Lung (tissue), 12 donors: ENCODE results near the gene MTF2. TPM values are rescaled to one million over a fixed set of nuclear protein-coding genes. Genes with fewer than 3 reads are reported as not detected.

Experiments used
- ATAC-seq: fragments of 200-7000 bp; cut with Tn5 transposase; one replicate; pipeline ENCODE4 v1.9.1; 2020; ENCODE audit warnings: moderate number of reproducible peaks; ENCODE audit not compliant: insufficient read depth, low FRiP score
- DNase-seq, 3 donors: peaks; one replicate each; pipeline ENCODE4 v3.0.0-alpha.2; 2013 to 2017
- H3K27ac ChIP-seq, 2 donors: one replicate each; pipeline ENCODE4 v1.5.1; 2013; ENCODE audit warnings: mild to moderate bottlenecking in 2 of 2, moderate library complexity in 2 of 2, control low read depth in 1 of 2, inconsistent platforms in 1 of 2, low read depth in 1 of 2, low read length in 1 of 2
- H3K27me3 ChIP-seq, 3 donors: one replicate each; pipeline ENCODE4 v1.5.1; 2013; ENCODE audit warnings: low read length in 2 of 3; ENCODE audit not compliant: control insufficient read depth in 3 of 3, insufficient read depth in 3 of 3
- H3K36me3 ChIP-seq, 4 donors: one replicate each; pipeline ENCODE4 v1.5.1; 2013; ENCODE audit warnings: low read length in 4 of 4, mild to moderate bottlenecking in 1 of 4, moderate library complexity in 1 of 4; ENCODE audit not compliant: control insufficient read depth in 4 of 4, insufficient read depth in 4 of 4
- H3K4me1 ChIP-seq, 5 donors: one replicate each; pipeline ENCODE4 v1.5.1; 2013; ENCODE audit warnings: low read length in 5 of 5, mild to moderate bottlenecking in 2 of 5, moderate library complexity in 1 of 5; ENCODE audit not compliant: control insufficient read depth in 5 of 5, insufficient read depth in 5 of 5
- H3K4me3 ChIP-seq: one replicate; pipeline ENCODE4 v1.5.1; 2013; ENCODE audit warnings: mild to moderate bottlenecking, control low read depth, moderate library complexity
- H3K9ac ChIP-seq, 2 donors: one replicate each; pipeline ENCODE4 v1.5.1; 2013; ENCODE audit warnings: low read length in 2 of 2, control low read depth in 1 of 2; ENCODE audit not compliant: insufficient read depth in 1 of 2
- H3K9me3 ChIP-seq, 4 donors: one replicate each; pipeline ENCODE4 v1.5.1; 2013; ENCODE audit warnings: low read length in 3 of 4, mild to moderate bottlenecking in 1 of 4, moderate library complexity in 1 of 4; ENCODE audit not compliant: control insufficient read depth in 4 of 4, insufficient read depth in 3 of 4
- CTCF ChIP-seq: IDR thresholded peaks from 2 replicates; pipeline ENCODE4 v1.5.1; 2012; ENCODE audit warnings: mild to moderate bottlenecking; ENCODE audit errors: control extremely low read depth, extremely low read depth
- WGBS, 2 donors: extraction: QIAGEN DNeasy Blood & Tissue Kit; methylation state at CpG; one replicate each; pipeline ENCODE4 v1.1.7; 2013; 5-methylcytosine and 5-hydroxymethylcytosine counted together
- polyA plus RNA-seq, 2 donors: library from polyadenylated mRNA; stranded (reverse); fragments of 200-250 nt; gene quantifications; one replicate each; pipeline ENCODE4 v1.2.1, GENCODE V29; 2013
- total RNA-seq, 2 donors: library from RNA; depleted of rRNA in 1 of 2; stranded (reverse); fragments of >200 nt in 1 of 2; gene quantifications; one replicate each; pipeline ENCODE4 v1.2.1, GENCODE V29; 2014 to 2021
- donor health status: control.
- donor health status: control.
- donor health status: Bipolar disorder and iron deficiency.
- donor health status: healthy.
- donor health status: DM: yes; HTN: yes; CAD: no.

The MTF2 gene
- total and polyA plus RNA-seq, 4 donors: 8.8 to 78.7 (median 17.3) TPM

- H3K27ac ChIP-seq: no peak overlapping the region
- H3K9me3 ChIP-seq: no peaks in the 10 kb centered on the region
- ATAC-seq (no peak), DNase-seq (peak in 2 of 3 donors; percentile 53 to 61)
- peaks cover 0 to 19% (median 4%) of the 10 kb centered on the region in 5 donors for H3K4me1 ChIP-seq
- no peak overlapping the region for H3K4me3 ChIP-seq
- peaks cover 0 to 21% (median 7%) of the 10 kb centered on the region in 4 donors for H3K36me3 ChIP-seq
- TF ChIP-seq CTCF: no peak
- H3K27me3 ChIP-seq: no peaks in the 10 kb centered on the region
- H3K9ac ChIP-seq: peak overlapping the region in 1 of 2 donors; percentile 98
These were observed 2.6 kb downstream of the MTF2 start for GRCh38 chr1:93081716-93082115.

GRCh38 chr1:93082313-93082712, 3.2 kb downstream of the MTF2 start:
- Histone ChIP-seq H3K27me3 (no peaks in the 10 kb centered on the region), H3K9me3 (no peaks in the 10 kb centered on the region), H3K4me1 (peaks cover 0 to 19% (median 4%) of the 10 kb centered on the region in 5 donors), H3K36me3 (peaks cover 0 to 21% (median 7%) of the 10 kb centered on the region in 4 donors), H3K27ac (no peak overlapping the region), H3K4me3 (no peak overlapping the region), H3K9ac (no peak overlapping the region)
- DNase-seq (no peak), ATAC-seq (no peak)
- TF ChIP-seq CTCF: no peak
- WGBS, 2 donors: 79 to 85% methylated on average over 3 of the region's 3 CpGs

- TF ChIP-seq CTCF: no peak
- Histone ChIP-seq H3K4me3 (no peak overlapping the region), H3K9me3 (no peaks in the 10 kb centered on the region), H3K36me3 (peaks cover 0 to 21% (median 7%) of the 10 kb centered on the region in 4 donors), H3K27me3 (no peaks in the 10 kb centered on the region), H3K9ac (no peak overlapping the region), H3K4me1 (peaks cover 0 to 13% (median 5%) of the 10 kb centered on the region in 5 donors), H3K27ac (no peak overlapping the region)
- 98 to 100% methylated on average over 2 of the region's 2 CpGs for WGBS, 2 donors
- DNase-seq: no peak
- ATAC-seq: no peak
These were observed 4.9 kb downstream of the MTF2 start for GRCh38 chr1:93083979-93084378.

- no peak for DNase-seq
These were observed 8.4 kb downstream of the MTF2 start for GRCh38 chr1:93087532-93087931.

More at GRCh38 chr1:93087532-93087931, 8.4 kb downstream of the MTF2 start:
- ATAC-seq: no peak
- no peak for TF ChIP-seq CTCF
- H3K4me3 ChIP-seq: no peak overlapping the region
- H3K4me1 ChIP-seq: peaks cover 0 to 3% (median 0%) of the 10 kb centered on the region in 5 donors
- no peaks in the 10 kb centered on the region for H3K27me3 ChIP-seq
- H3K36me3 ChIP-seq: peaks cover 0 to 21% (median 7%) of the 10 kb centered on the region in 4 donors
- no peaks in the 10 kb centered on the region for H3K9me3 ChIP-seq
- WGBS, 2 donors: 84 to 88% methylated on average over 2 of the region's 2 CpGs
- no peak overlapping the region for H3K9ac ChIP-seq
- no peak overlapping the region for H3K27ac ChIP-seq
